GM19463 (cell line): Measurements from ENCODE around the gene SAMD1.

ENCODE experiments used
- ATAC-seq: cut with Tn5 transposase; IDR thresholded peaks from one replicate; pipeline ENCODE4 v1.9.1; 2021; ENCODE audit warnings: mild to moderate bottlenecking, moderate library complexity; ENCODE audit not compliant: unreplicated experiment

SAMD1 gene

GRCh38 chr19:14089662-14090508, 666 bp downstream of the SAMD1 start:
- ATAC-seq: no peak

GRCh38 chr19:14089412-14089661, 1.2 kb downstream of the SAMD1 start:
- ATAC-seq: no peak

- no peak for ATAC-seq
Measured at GRCh38 chr19:14088634-14089411, 1.7 kb downstream of the SAMD1 start.

DNA sequence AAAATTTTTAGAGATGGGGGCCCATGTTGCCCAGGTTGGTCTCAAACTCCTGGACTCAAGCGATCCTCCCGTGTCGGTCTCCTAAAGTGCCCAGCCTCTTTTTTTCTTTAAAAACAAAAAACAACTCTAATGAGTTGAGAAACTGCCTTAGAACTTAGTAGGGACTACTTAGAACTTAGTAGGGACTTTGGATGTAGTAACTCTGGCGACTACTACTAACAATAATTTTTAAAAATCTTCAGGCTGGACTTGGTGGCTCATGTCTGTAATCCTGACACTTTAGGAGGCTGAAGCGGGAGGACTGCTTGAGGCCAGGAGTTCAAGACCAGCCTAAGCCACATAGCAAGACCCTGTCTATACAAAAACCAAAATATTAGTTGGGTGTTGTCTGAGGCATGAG, 4.5 kb downstream of the SAMD1 start:
- ATAC-seq: no peak

DNA sequence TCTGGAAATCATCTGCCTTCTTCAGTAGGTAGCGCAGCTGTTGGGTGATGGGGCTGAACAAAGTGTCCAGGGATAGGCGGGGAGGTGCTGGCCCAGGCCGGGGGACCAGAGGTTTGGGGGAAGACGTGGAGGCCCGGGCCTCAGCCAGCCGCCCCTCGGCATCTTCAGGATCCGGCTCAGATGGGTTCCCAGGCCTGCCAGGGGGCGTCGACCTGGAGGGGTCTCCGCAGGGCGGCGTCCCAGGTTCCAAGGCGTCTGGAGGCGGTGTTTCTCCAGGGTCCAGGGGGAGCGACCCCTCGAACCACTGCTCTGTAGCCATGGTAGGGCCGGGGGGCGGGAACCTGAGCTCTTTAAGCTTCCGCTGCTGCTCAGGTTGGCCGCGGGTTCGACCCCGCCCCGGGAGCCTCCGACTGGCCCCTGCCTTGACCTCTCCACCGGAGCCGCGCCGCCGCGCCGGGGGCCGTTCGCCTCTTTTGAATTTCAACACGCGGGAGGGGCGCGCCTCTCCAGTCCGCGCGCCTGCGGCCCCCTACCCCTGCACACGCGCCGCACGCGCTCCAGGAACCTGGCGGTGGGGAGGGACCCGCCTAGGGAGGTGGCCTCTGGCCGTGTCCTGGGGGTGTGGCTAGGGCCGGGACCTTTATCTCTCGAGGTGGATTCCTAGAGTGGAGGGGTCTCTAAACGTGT, 5.1 kb downstream of the SAMD1 start, which contains the start of gene C19orf67:
TSS of gene C19orf67 (minus strand) at position 475 of the 687 bp plus-strand sequence. CDS start at position 319, 156 bp downstream.
- ATAC-seq: no peak

DNA sequence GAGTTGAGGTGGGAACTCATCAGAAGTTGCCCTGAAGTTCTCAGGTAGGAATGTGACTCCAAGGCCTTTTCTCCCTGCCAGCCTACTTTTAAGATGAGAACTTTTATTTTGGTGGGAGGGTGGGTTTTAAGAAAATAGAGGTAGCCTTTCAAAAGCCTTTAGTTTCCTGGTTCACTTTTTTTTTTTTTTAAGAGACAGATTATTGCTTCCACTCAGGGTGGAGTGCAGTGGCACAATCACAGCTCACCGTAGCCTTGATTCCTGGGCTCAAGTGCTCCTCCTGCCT, 7.9 kb downstream of the SAMD1 start:
- no peak for ATAC-seq

DNA sequence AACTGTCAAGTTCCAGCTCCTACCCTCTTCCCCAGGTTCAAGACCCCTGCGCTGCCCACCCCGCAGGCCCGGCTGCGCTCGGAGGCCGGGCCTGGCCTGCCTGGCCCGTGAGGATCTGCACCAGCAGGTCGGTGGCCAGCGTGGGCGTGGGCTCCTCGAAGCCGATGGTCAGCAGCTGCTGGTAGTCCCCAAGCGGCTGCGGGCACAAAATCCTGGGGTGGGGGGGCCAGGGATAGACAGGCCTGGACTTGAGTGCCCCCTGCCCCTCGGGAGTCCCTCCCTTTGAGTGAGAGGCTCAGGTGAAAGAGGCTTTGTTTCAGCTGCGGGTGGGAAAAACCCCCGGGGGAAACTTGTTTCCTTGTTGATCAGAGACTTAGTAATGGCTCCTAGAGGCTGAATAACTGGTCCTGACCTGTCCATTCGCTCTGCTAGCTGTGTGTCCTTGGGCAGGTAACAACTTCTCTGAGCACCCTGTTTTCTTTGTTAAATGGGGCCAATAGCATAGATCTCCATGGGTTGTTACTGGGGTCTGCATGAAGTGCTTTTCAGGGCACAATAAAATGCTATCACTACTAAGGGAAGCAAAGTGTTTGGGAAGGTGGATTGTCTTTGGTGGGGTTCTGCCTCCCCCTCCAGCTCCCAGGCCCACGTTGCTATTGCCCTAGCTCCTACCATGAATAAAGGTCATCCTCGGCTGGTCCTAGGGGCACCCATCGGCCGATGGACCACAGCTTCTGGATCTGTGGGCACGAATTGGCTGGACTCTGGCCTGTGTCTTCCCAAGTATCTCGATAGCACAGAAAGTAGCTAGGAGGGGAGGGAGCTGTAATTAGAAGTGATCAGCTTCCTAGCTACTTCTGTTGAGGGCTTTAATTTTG, 8.5 kb downstream of the SAMD1 start:
- ATAC-seq: peak; percentile 9

DNA sequence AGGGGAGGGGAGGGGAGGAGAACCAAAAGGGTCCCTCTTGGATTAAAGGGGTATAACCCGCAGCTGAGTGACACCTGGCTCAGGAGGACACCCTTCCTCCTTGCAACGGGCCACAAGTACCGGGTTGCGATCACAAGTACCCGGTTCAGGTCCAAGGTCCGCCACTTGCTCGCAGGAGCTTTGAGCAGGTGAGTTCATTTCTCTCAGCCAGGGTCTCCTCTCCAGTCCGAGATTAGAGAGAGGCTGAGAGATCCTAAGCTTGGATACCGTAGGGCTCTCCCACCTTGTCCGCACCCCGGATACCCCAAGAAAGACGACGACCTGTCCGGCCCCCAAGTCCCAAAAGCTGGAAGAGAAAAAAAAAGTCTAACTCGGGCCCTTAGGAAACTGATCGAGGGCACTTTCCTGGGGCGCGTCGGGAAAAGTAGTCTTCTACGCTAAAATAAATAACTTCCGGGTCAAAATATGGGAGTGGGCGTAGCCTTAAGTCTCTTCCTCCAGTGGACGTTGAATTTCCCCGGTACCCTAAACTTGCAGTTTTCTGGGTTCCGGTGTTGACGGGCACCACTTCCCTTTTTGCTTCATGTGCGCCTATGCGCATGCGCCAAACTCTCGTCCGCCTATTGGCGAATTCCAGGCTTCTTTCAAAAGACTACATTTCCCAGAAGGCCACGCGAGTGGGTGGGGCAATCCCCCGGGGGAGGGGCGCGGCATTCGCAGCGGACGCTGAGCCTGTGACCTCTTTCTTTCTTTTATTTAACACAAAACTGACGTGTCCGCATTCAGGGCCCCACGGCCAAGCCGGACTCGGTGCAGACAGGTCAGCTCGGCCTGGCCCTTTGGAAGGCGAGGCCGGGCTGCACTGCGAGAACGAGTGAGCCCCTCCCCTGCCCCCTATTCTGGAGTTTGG, 9.4 kb downstream of the SAMD1 start:
- ATAC-seq: peak; percentile 77

GRCh38 chr19:14078411-14078810, 12.1 kb downstream of the SAMD1 start:
- no peak for ATAC-seq

DNA sequence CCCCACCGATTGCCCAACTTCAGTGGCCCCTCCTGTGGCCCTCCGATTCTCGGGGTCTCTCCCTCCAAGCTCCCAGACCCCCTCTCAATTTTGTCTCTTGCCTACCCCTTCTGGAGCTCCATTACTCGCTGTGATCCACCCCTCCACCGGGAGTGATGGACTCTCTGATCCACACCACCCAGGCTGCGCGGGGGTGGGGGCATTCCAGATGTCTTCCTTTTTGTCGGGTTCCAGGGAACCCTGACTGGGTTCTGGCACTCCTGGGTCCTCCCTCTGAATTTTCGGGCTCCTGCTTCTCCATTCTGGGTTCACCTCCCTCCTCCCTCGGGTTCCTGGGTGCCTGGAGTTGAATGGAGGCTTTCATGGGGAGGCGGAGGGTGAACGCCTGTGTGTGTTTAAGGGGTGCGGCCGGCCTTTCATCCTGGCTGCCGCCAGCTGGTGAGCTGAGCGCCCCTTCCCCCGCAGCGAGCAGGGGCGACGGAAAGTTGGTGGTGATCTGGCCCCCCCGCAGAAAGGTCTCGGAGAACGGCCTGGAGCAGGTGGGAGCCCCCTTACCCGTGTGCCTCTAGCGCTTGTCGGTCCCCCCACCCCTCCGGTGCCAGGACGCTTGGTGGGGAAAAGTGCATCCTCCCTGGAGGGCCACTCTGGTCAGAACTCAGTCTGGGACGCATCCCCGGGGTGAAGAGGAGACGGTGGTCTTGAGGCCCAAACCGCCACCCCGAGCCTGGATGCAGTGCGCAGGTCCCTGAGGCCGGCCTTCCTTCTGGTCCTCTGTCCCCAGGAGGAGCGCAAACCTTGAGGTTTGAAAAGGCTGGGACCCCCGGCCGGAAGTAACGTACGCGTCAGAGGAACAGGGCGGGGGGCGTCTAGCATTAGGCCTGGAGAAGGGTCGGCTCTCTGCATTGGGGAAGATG, 16.4 kb downstream of the SAMD1 start:
- no peak for ATAC-seq

DNA sequence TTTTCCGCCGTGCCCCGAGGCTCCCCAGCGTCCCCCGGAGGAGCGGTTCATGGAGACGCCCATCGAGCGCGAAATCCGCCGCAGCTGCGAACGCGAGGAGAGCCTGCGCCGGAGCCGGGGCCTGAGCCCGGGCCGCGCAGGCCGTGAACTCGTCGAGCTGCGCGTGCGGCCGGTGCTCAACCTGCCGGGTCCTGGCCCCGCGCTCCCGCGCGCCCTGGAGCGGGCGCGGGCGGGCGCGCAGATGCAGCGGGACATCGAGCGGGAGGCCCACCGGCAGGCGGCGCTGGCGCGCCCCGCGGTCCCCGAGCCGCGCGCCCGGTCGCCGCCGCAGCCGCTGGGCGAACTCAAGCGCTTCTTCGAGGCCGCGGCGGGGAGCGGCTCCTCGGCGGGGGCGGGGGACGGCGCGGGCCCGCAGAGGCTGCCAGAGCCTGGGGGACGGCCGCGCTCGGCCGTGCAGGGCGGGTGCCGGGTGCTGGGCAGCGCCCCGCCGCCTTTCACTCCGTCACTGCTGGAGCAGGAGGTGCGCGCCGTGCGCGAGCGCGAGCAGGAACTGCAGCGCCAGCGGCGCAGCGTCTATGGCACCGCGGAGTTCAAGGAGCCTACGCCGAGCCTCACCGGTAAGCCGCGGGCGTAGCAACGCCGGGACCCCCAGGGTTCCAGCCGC, 17.2 kb downstream of the SAMD1 start:
- ATAC-seq: peak; percentile 54

- ATAC-seq: peak; percentile 23
Measured at GRCh38 chr19:14072535-14073260, 17.9 kb downstream of the SAMD1 start, which contains the start of gene MISP3. Gene MISP3, plus strand, starts transcription at chr19:14072786. Its CDS starts 524 bp downstream, at chr19:14073310.

GRCh38 chr19:14070268-14071050, 20.1 kb downstream of the SAMD1 start:
- no peak for ATAC-seq

DNA sequence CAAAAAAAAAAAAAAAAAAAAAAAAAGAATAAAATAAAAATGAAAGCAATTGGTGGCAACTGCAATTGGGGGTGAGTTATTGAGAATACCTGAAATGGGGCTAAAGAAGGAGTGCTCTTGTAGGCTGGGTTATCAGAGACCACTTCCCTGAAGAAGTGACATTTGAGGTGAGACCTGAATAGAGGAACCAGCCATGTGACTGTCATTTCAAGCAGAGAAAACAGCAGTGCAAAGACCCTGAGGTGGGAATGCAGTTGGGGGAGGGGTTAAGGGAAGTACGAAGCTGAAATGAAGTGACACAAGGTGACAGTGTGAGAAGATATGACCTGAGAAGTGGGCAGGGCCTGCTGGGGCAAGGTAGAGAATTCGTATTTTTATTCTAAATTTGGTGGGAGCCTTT, 24.4 kb downstream of the SAMD1 start:
- no peak for ATAC-seq

GRCh38 chr19:14063105-14063504, 27.4 kb downstream of the SAMD1 start:
- ATAC-seq: no peak

DNA sequence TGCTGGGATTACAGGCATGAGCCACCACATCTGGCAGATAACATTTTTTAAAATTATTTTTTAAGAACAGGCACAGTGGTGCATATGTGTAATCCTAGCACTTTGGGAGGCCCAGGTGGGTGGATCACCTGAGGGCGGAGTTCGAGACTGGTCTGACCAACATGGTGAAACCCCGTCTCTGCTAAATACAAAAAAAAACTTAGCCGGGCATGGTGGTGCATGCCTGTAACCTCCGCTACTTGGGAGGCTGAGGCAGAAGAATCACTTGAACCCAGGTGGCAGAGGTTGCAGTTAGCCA, 28.0 kb downstream of the SAMD1 start:
- ATAC-seq: no peak
